Sigmoid colon (tissue), 7 donors: Measurements from ENCODE around the gene C1QL1. TPM values are rescaled to one million over a fixed set of nuclear protein-coding genes. Genes with fewer than 3 reads are reported as not detected.

Experiments used
- DNase-seq: peaks from one replicate; pipeline ENCODE4 v3.0.0-alpha.2; 2019
- H3K27ac ChIP-seq, 4 donors: fragments of 200-600 bp; sonication (generic); one replicate each; pipeline ENCODE4 v1.5.1; 2016 to 2019; ENCODE audit warnings: mild to moderate bottlenecking in 1 of 4
- H3K27me3 ChIP-seq, 3 donors: fragments of 200-600 bp; sonication (generic); one replicate each; pipeline ENCODE4 v1.5.1; 2019; ENCODE audit warnings: mild to moderate bottlenecking in 1 of 3
- H3K36me3 ChIP-seq, 4 donors: fragments of 200-600 bp; sonication (generic); one replicate each; pipeline ENCODE4 v1.5.1; 2016 to 2019
- H3K4me1 ChIP-seq, 4 donors: fragments of 200-600 bp; sonication (generic); one replicate each; pipeline ENCODE4 v1.5.1; 2017 to 2019
- H3K4me3 ChIP-seq, 4 donors: fragments of 200-600 bp; sonication (generic); one replicate each; pipeline ENCODE4 v1.5.1; 2017 to 2019; ENCODE audit warnings: mild to moderate bottlenecking in 2 of 4, moderate library complexity in 1 of 4
- H3K9me3 ChIP-seq, 4 donors: fragments of 200-600 bp in 3 of 4; sonication (generic) in 3 of 4; one replicate each; pipeline versions ENCODE4 v1.5.1 to v1.6.1; 2013 to 2019
- CTCF ChIP-seq, 4 experiments: fragments of 450-650 bp in 3 of 4; fragments of 200-600 bp in 1 of 4; IDR thresholded peaks; one replicate each; pipeline ENCODE4 v1.5.1; 2016 to 2019; ENCODE audit warnings: antibody characterized with exemption in 4 of 4, mild to moderate bottlenecking in 3 of 4, moderate library complexity in 2 of 4
- EP300 ChIP-seq, 4 donors: sonication (generic); formaldehyde crosslinking; IDR thresholded peaks; one replicate each; pipeline ENCODE4 v1.6.1; 2017; ENCODE audit warnings: antibody characterized with exemption in 4 of 4
- POLR2A ChIP-seq, 2 donors: fragments of 450-650 bp; IDR thresholded peaks; one replicate each; pipeline ENCODE4 v1.6.1; 2016; ENCODE audit warnings: antibody characterized with exemption in 2 of 2, mild to moderate bottlenecking in 2 of 2, moderate library complexity in 2 of 2
- POLR2AphosphoS5 ChIP-seq, 4 donors: sonication (generic); formaldehyde crosslinking; IDR thresholded peaks; one replicate each; pipeline ENCODE4 v1.6.1; 2017; ENCODE audit warnings: antibody characterized with exemption in 4 of 4
- WGBS, 2 donors: extraction: QIAGEN DNeasy Blood & Tissue Kit; methylation state at CpG; one replicate each; pipeline ENCODE4 v1.1.7; 2013; 5-methylcytosine and 5-hydroxymethylcytosine counted together
- intact Hi-C: fragments of 100-400 bp; cut with DNase I; formaldehyde crosslinking; loops from one replicate; pipeline ENCODE4 v1.15.1; 2023
- polyA plus RNA-seq, 3 donors: library from polyadenylated mRNA; stranded (reverse); fragments of 200-250 nt; gene quantifications; one replicate each; pipeline ENCODE4 v1.2.3, GENCODE V29; 2013
- total RNA-seq, 4 donors: library from RNA; depleted of rRNA; stranded (reverse); fragments of >200 nt; gene quantifications; one replicate each; pipeline ENCODE4 v1.1.0, GENCODE V29; 2016
- donor health status: healthy with polysubstance abuse.
- donor health status: Bipolar disorder and iron deficiency.
- donor health status: healthy.

The C1QL1 gene
- total and polyA plus RNA-seq, 7 donors: 0.41 to 4.3 (median 1.5) TPM; not detected in 1

- TF ChIP-seq POLR2AphosphoS5 (IDR thresholded peaks at IDR 0.05): no peak
- TF ChIP-seq POLR2A (IDR thresholded peaks at IDR 0.05): no peak
- no peak for TF ChIP-seq CTCF (IDR thresholded peaks at IDR 0.05)
- TF ChIP-seq EP300 (IDR thresholded peaks at IDR 0.05): no peak
- intact Hi-C loops: no loop called here
- Histone ChIP-seq H3K27me3 (no peaks in the 10 kb centered on the region), H3K4me3 (no peak overlapping the region), H3K4me1 (no peaks in the 10 kb centered on the region), H3K9me3 (no peaks in the 10 kb centered on the region), H3K27ac (no peak overlapping the region), H3K36me3 (no peaks in the 10 kb centered on the region)
- 95 to 97% methylated on average over 18 of the region's 18 CpGs for whole genome bisulfite sequencing, 2 donors
- peak; percentile 61 for DNase-seq
These were observed 42.1 kb downstream of the C1QL1 start for GRCh38 chr17:44925731-44926697.

GRCh38 chr17:44924107-44924544, 44.0 kb downstream of the C1QL1 start:
- WGBS, 2 donors: 64 to 85% methylated on average over 9 of the region's 9 CpGs
- TF ChIP-seq EP300 (IDR thresholded peaks at IDR 0.05): no peak
- no peak for TF ChIP-seq CTCF (IDR thresholded peaks at IDR 0.05)
- no peak for TF ChIP-seq POLR2A (IDR thresholded peaks at IDR 0.05)
- no peak for TF ChIP-seq POLR2AphosphoS5 (IDR thresholded peaks at IDR 0.05)
- Histone ChIP-seq H3K27ac (no peak overlapping the region), H3K9me3 (no peaks in the 10 kb centered on the region), H3K4me1 (peaks cover 0 to 3% (median 0%) of the 10 kb centered on the region in 4 donors), H3K27me3 (no peaks in the 10 kb centered on the region), H3K4me3 (no peak overlapping the region), H3K36me3 (no peaks in the 10 kb centered on the region)
- peak; percentile 27 for DNase-seq
- intact Hi-C loops: loop anchor here (5.0 kb wide), 2 partner anchors 208 to 842 kb away; partner anchors contain the start of gene PLCD3

- Histone ChIP-seq H3K27me3 (no peaks in the 10 kb centered on the region), H3K4me3 (no peak overlapping the region), H3K36me3 (no peaks in the 10 kb centered on the region), H3K27ac (no peak overlapping the region), H3K4me1 (peaks cover 0 to 3% (median 2%) of the 10 kb centered on the region in 4 donors), H3K9me3 (no peaks in the 10 kb centered on the region)
- WGBS, 2 donors: 79 to 80% methylated on average over 19 of the region's 19 CpGs
- TF ChIP-seq EP300 (IDR thresholded peaks at IDR 0.05) (no peak), POLR2AphosphoS5 (IDR thresholded peaks at IDR 0.05) (no peak), POLR2A (IDR thresholded peaks at IDR 0.05) (no peak), CTCF (IDR thresholded peaks at IDR 0.05) (no peak)
- DNase-seq: peak; percentile 39
- intact Hi-C loops: loop anchor here (5.0 kb wide), 2 partner anchors 209 to 841 kb away; partner anchors contain the start of gene PLCD3
These were observed 45.2 kb downstream of the C1QL1 start for GRCh38 chr17:44922746-44923470.

GRCh38 chr17:44922136-44922535, 46.0 kb downstream of the C1QL1 start:
- TF ChIP-seq CTCF (IDR thresholded peaks at IDR 0.05): no peak
- TF ChIP-seq POLR2A (IDR thresholded peaks at IDR 0.05): no peak
- TF ChIP-seq POLR2AphosphoS5 (IDR thresholded peaks at IDR 0.05): no peak
- TF ChIP-seq EP300 (IDR thresholded peaks at IDR 0.05): no peak
- Histone ChIP-seq H3K4me1 (peaks cover 0 to 11% (median 8%) of the 10 kb centered on the region in 4 donors), H3K36me3 (no peaks in the 10 kb centered on the region), H3K9me3 (no peaks in the 10 kb centered on the region), H3K27ac (no peak overlapping the region), H3K27me3 (no peaks in the 10 kb centered on the region), H3K4me3 (no peak overlapping the region)
- 90 to 91% methylated on average over 6 of the region's 6 CpGs for WGBS, 2 donors
- intact Hi-C loops: loop anchor here (5.0 kb wide), 2 partner anchors 210 to 840 kb away; partner anchors contain the start of gene PLCD3
- DNase-seq: peak; percentile 45
